Lower leg skin (tissue), 4 donors: ENCODE measurements around the gene MBNL2. TPM values are rescaled to one million over a fixed set of nuclear protein-coding genes. Genes with fewer than 3 reads are reported as not detected.

Source experiments
- DNase-seq, 2 donors: peaks; one replicate each; pipeline ENCODE4 v3.0.0-alpha.2; 2019; ENCODE audit warnings: low spot score in 2 of 2
- H3K4me3 ChIP-seq: fragments of 200-600 bp; sonication (generic); 2 replicates; pipeline ENCODE4 v1.5.1; 2017; ENCODE audit warnings: mild to moderate bottlenecking, low read depth; ENCODE audit not compliant: poor library complexity, severe bottlenecking
- POLR2A ChIP-seq, 2 donors: fragments of 450-650 bp; IDR thresholded peaks; one replicate each; pipeline ENCODE4 v1.6.1; 2016 to 2017; ENCODE audit warnings: antibody characterized with exemption in 2 of 2, mild to moderate bottlenecking in 1 of 2, moderate library complexity in 1 of 2
- WGBS, 2 donors: methylation state at CpG; one replicate each; pipeline ENCODE4 v1.1.5; 2018; 5-methylcytosine and 5-hydroxymethylcytosine counted together
- intact Hi-C: fragments of 100-400 bp; cut with DNase I; formaldehyde crosslinking; loops from one replicate; pipeline ENCODE4 v1.15.0; 2023; ENCODE audit warnings: low total_unique reads
- total RNA-seq, 4 donors: library from RNA; depleted of rRNA; stranded (reverse); fragments of >200 nt; gene quantifications; one replicate each; pipeline ENCODE4 v1.1.0, GENCODE V29; 2016
- TF ChIP-seq, protein P1 (sequence below), 3 donors: fragments of 450-650 bp; IDR thresholded peaks; one replicate each; pipeline ENCODE4 v1.5.1; 2016; ENCODE audit warnings: antibody characterized with exemption in 3 of 3, mild to moderate bottlenecking in 3 of 3, moderate library complexity in 2 of 3

Gene MBNL2
- total RNA-seq, 4 donors from 2014 or later = 37.6 to 59.5 (median 45.4) TPM

GRCh38 chr13:97306645-97307044, 84.5 kb downstream of the MBNL2 start:
- no peak for DNase-seq
- intact Hi-C loops = no loop called here
- no peak overlapping the region for H3K4me3 ChIP-seq
- TF ChIP-seq POLR2A (IDR thresholded peaks at IDR 0.05) = no peak
- TF ChIP-seq, protein P1, sequence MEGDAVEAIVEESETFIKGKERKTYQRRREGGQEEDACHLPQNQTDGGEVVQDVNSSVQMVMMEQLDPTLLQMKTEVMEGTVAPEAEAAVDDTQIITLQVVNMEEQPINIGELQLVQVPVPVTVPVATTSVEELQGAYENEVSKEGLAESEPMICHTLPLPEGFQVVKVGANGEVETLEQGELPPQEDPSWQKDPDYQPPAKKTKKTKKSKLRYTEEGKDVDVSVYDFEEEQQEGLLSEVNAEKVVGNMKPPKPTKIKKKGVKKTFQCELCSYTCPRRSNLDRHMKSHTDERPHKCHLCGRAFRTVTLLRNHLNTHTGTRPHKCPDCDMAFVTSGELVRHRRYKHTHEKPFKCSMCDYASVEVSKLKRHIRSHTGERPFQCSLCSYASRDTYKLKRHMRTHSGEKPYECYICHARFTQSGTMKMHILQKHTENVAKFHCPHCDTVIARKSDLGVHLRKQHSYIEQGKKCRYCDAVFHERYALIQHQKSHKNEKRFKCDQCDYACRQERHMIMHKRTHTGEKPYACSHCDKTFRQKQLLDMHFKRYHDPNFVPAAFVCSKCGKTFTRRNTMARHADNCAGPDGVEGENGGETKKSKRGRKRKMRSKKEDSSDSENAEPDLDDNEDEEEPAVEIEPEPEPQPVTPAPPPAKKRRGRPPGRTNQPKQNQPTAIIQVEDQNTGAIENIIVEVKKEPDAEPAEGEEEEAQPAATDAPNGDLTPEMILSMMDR (IDR thresholded peaks at IDR 0.05) = no peak

GRCh38 chr13:97307118-97307881, 85.2 kb downstream of the MBNL2 start:
- no peak for TF ChIP-seq POLR2A (IDR thresholded peaks at IDR 0.05)
- TF ChIP-seq, protein P1 (IDR thresholded peaks at IDR 0.05) = no peak
- no peak for DNase-seq
- no peak overlapping the region for H3K4me3 ChIP-seq
- 52 to 53% methylated on average over 7 of the region's 7 CpGs for WGBS, 2 donors
- intact Hi-C loops = no loop called here

DNA sequence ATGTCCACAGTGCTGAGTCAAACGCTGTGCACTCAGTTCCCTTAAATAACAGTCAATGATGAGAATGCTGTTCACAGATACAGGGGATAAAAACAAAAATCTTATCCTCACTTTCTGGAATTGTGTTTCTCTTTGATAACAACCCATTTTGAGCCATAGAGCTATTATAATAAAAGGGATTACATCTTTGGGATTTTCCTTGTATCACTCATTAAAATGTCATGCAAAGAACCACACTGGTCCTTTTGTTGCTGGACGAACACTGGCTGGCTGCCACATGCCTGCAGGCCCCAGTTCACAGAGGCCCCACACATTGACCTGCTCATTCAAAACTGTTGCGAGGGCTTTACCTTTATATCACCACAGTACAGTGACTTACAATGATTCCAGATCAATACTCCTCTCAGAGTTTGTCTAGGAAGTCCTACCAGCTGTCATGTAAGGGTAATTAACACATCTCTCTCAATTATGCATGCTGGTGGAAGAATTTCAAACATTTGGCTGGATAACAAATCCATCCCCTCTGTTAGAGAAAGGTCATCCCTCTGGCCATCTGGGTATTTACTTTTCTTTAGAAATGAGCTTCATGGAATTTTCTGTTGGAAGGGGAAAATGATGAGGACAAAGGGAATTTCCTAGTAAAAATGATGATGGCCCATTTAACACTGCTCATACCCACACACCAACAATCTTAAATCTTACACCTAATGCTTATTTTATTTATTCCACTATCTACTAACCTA, 85.9 kb downstream of the MBNL2 start:
- WGBS, 2 donors = 33 to 37% methylated on average over 3 of the region's 3 CpGs
- intact Hi-C loops = no loop called here

DNA sequence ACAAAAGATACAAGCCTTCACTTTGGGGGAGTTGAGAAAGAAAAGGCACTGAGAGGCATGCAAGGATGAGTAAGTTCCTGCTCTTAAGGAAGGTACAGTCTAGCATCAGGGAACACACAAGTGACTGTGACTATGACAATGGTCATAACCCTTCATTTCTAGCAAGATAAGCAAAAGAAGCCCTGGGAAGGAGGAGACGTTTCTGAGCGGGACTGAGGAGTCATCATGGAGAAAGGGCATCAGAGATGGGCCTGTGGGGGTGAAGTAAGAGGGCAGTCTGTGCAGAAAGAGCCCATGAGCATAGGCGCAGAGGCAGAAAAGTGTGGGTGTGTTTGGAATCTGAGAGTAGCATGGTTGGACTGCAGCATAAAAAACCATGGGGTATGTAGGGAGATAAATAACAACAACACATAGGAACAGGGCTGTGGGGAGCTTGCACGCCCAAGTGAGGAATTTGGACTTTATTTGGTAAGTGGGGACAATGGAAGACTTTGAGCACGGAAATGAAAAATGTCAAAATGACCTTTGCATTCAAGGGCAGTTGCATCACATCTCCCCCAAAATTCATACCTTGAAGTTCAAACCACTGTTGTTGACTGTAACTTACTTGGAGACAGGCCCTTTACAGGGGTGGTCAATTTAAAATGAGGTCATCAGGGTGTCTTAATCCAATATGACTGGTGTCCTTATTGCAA, 86.7 kb downstream of the MBNL2 start:
- intact Hi-C loops = no loop called here
- 81 to 89% methylated on average over 5 of the region's 5 CpGs for WGBS, 2 donors
- TF ChIP-seq, protein P1 (IDR thresholded peaks at IDR 0.05) = no peak
- TF ChIP-seq POLR2A (IDR thresholded peaks at IDR 0.05) = no peak
- H3K4me3 ChIP-seq = no peak overlapping the region
- no peak for DNase-seq

More for the DNA sequence above, 85.9 kb downstream of the MBNL2 start:
- no peak for TF ChIP-seq POLR2A (IDR thresholded peaks at IDR 0.05)
- TF ChIP-seq, protein P1 (IDR thresholded peaks at IDR 0.05) = no peak
- DNase-seq = no peak
- no peak overlapping the region for H3K4me3 ChIP-seq

DNA sequence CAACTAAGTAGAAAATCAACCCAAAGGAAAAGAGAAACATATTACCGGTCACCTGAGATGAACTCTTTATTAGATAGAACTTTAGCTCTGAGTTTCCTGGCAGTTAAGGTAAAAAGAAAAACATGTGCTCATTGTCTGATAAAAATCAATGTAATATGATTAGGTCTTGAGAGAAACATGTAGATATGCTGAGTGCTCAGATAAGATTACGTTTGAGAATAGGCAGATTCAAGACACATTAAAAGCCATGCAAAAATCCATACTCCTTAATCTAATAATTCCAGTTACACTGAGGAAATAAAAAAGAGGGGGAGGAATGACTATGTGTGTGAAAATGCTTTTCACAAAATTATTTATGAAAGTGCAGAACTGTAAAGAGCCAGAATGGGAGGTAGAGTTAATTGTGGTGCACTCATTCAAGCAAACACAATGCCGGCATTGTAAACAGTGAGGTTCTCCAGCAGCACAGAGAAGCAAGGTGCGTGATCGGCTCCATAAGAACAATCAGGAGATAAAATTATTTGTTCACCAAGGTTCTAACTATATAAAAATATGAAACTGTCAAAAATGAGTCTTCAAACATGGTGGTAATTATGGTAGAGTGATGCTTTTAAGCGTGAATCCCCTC, 88.8 kb downstream of the MBNL2 start:
- WGBS, 2 donors = 85 to 87% methylated on average over 6 of the region's 6 CpGs
- no peak for TF ChIP-seq POLR2A (IDR thresholded peaks at IDR 0.05)
- TF ChIP-seq, protein P1 (IDR thresholded peaks at IDR 0.05) = no peak
- intact Hi-C loops = no loop called here
- no peak for DNase-seq
- H3K4me3 ChIP-seq = no peak overlapping the region
